NCI-H187 treated with DMSO at 0.1 percent for 48 hours (cell line): ENCODE measurements around the gene SLAMF7.

ENCODE experiments used
- DNase-seq: peaks from one replicate; lab custom pipeline; 2025; lab: John Stamatoyannopoulos, UW

SLAMF7 gene

GRCh38 chr1:160800645-160801408 lies 61.8 kb downstream of the SLAMF7 start:
- no peak for DNase-seq

GRCh38 chr1:160801836-160802580 lies 63.0 kb downstream of the SLAMF7 start:
- no peak for DNase-seq
